ENCODE data around the gene ADH7.

Gene ADH7

GRCh38 chr4:99435154-99435553 is at the start of gene ADH7:
Gene ADH7, minus strand, starts transcription at chr4:99435342. Its CDS starts 109 bp downstream, at chr4:99435233.
- Histone ChIP-seq H3K9ac (ENCODE audit: low read length in 2 of 2) (no peak within 1 kb of the TSS), H3K4me1 (ENCODE audit: control insufficient read depth, insufficient read depth, low read length) (no peaks in the 10 kb centered on the region), H3K9me3 (ENCODE audit: control insufficient read depth in 2 of 2, low read length in 2 of 2) (no peaks in the 10 kb centered on the region), H3K27me3 (ENCODE audit: control insufficient read depth in 1 of 2, insufficient read depth in 2 of 2, low read length in 2 of 2) (no peaks in the 10 kb centered on the region), H3K36me3 (ENCODE audit: control insufficient read depth in 2 of 2, insufficient read depth in 2 of 2, low read length in 2 of 2) (no peaks in the 10 kb centered on the region), H3K27ac (ENCODE audit: low read length) (no peak within 1 kb of the TSS), H3K4me3 (ENCODE audit: low read length in 2 of 2) (no peak within 1 kb of the TSS)

- no peak overlapping the region for H3K27ac ChIP-seq (ENCODE audit: low read length)
- H3K27me3 ChIP-seq (ENCODE audit: control insufficient read depth in 1 of 2, insufficient read depth in 2 of 2, low read length in 2 of 2): no peaks in the 10 kb centered on the region
- no peak overlapping the region for H3K4me3 ChIP-seq (ENCODE audit: low read length in 2 of 2)
- H3K4me1 ChIP-seq (ENCODE audit: control insufficient read depth, insufficient read depth, low read length): no peaks in the 10 kb centered on the region
- peaks cover 3 to 14% of the 10 kb centered on the region in 2 donors for H3K9me3 ChIP-seq (ENCODE audit: control insufficient read depth in 2 of 2, low read length in 2 of 2)
- no peak overlapping the region for H3K9ac ChIP-seq (ENCODE audit: low read length in 2 of 2)
- no peaks in the 10 kb centered on the region for H3K36me3 ChIP-seq (ENCODE audit: control insufficient read depth in 2 of 2, insufficient read depth in 2 of 2, low read length in 2 of 2)
Observed at GRCh38 chr4:99483636-99484035, 48.5 kb upstream of the ADH7 start.

GRCh38 chr4:99473131-99473530 is 38.0 kb upstream of the ADH7 start:
- Histone ChIP-seq H3K4me3 (ENCODE audit: low read length in 2 of 2) (no peak overlapping the region), H3K9me3 (ENCODE audit: control insufficient read depth in 2 of 2, low read length in 2 of 2) (no peaks in the 10 kb centered on the region), H3K36me3 (ENCODE audit: control insufficient read depth in 2 of 2, insufficient read depth in 2 of 2, low read length in 2 of 2) (no peaks in the 10 kb centered on the region), H3K27ac (ENCODE audit: low read length) (no peak overlapping the region), H3K4me1 (ENCODE audit: control insufficient read depth, insufficient read depth, low read length) (no peaks in the 10 kb centered on the region), H3K27me3 (ENCODE audit: control insufficient read depth in 1 of 2, insufficient read depth in 2 of 2, low read length in 2 of 2) (no peaks in the 10 kb centered on the region), H3K9ac (ENCODE audit: low read length in 2 of 2) (no peak overlapping the region)

- no peak overlapping the region for H3K9ac ChIP-seq (ENCODE audit: low read length in 2 of 2)
- H3K27me3 ChIP-seq (ENCODE audit: control insufficient read depth in 1 of 2, insufficient read depth in 2 of 2, low read length in 2 of 2): no peaks in the 10 kb centered on the region
- no peaks in the 10 kb centered on the region for H3K36me3 ChIP-seq (ENCODE audit: control insufficient read depth in 2 of 2, insufficient read depth in 2 of 2, low read length in 2 of 2)
- H3K27ac ChIP-seq (ENCODE audit: low read length): no peak overlapping the region
- no peak overlapping the region for H3K4me3 ChIP-seq (ENCODE audit: low read length in 2 of 2)
- H3K4me1 ChIP-seq (ENCODE audit: control insufficient read depth, insufficient read depth, low read length): no peaks in the 10 kb centered on the region
- H3K9me3 ChIP-seq (ENCODE audit: control insufficient read depth in 2 of 2, low read length in 2 of 2): no peaks in the 10 kb centered on the region
Observed at GRCh38 chr4:99471896-99472295, 36.8 kb upstream of the ADH7 start.

GRCh38 chr4:99471349-99471748 is 36.2 kb upstream of the ADH7 start:
- H3K36me3 ChIP-seq (ENCODE audit: control insufficient read depth in 2 of 2, insufficient read depth in 2 of 2, low read length in 2 of 2): no peaks in the 10 kb centered on the region
- no peaks in the 10 kb centered on the region for H3K4me1 ChIP-seq (ENCODE audit: control insufficient read depth, insufficient read depth, low read length)
- H3K27ac ChIP-seq (ENCODE audit: low read length): no peak overlapping the region
- no peaks in the 10 kb centered on the region for H3K9me3 ChIP-seq (ENCODE audit: control insufficient read depth in 2 of 2, low read length in 2 of 2)
- no peak overlapping the region for H3K9ac ChIP-seq (ENCODE audit: low read length in 2 of 2)
- no peak overlapping the region for H3K4me3 ChIP-seq (ENCODE audit: low read length in 2 of 2)
- no peaks in the 10 kb centered on the region for H3K27me3 ChIP-seq (ENCODE audit: control insufficient read depth in 1 of 2, insufficient read depth in 2 of 2, low read length in 2 of 2)

- H3K9ac ChIP-seq (ENCODE audit: low read length in 2 of 2): no peak overlapping the region
- no peak overlapping the region for H3K27ac ChIP-seq (ENCODE audit: low read length)
- H3K36me3 ChIP-seq (ENCODE audit: control insufficient read depth in 2 of 2, insufficient read depth in 2 of 2, low read length in 2 of 2): no peaks in the 10 kb centered on the region
- no peaks in the 10 kb centered on the region for H3K4me1 ChIP-seq (ENCODE audit: control insufficient read depth, insufficient read depth, low read length)
- H3K27me3 ChIP-seq (ENCODE audit: control insufficient read depth in 1 of 2, insufficient read depth in 2 of 2, low read length in 2 of 2): no peaks in the 10 kb centered on the region
- H3K4me3 ChIP-seq (ENCODE audit: low read length in 2 of 2): no peak overlapping the region
- no peaks in the 10 kb centered on the region for H3K9me3 ChIP-seq (ENCODE audit: control insufficient read depth in 2 of 2, low read length in 2 of 2)
Observed at GRCh38 chr4:99468889-99469288, 33.7 kb upstream of the ADH7 start.

- Histone ChIP-seq H3K4me1 (ENCODE audit: control insufficient read depth, insufficient read depth, low read length) (no peaks in the 10 kb centered on the region), H3K27me3 (ENCODE audit: control insufficient read depth in 1 of 2, insufficient read depth in 2 of 2, low read length in 2 of 2) (no peaks in the 10 kb centered on the region), H3K4me3 (ENCODE audit: low read length in 2 of 2) (no peak overlapping the region), H3K9me3 (ENCODE audit: control insufficient read depth in 2 of 2, low read length in 2 of 2) (no peaks in the 10 kb centered on the region), H3K36me3 (ENCODE audit: control insufficient read depth in 2 of 2, insufficient read depth in 2 of 2, low read length in 2 of 2) (no peaks in the 10 kb centered on the region), H3K9ac (ENCODE audit: low read length in 2 of 2) (no peak overlapping the region), H3K27ac (ENCODE audit: low read length) (no peak overlapping the region)
Observed at GRCh38 chr4:99467887-99468286, 32.7 kb upstream of the ADH7 start.

GRCh38 chr4:99463566-99463965 is 28.4 kb upstream of the ADH7 start:
- H3K27ac ChIP-seq (ENCODE audit: low read length): no peak overlapping the region
- H3K27me3 ChIP-seq (ENCODE audit: control insufficient read depth in 1 of 2, insufficient read depth in 2 of 2, low read length in 2 of 2): no peaks in the 10 kb centered on the region
- no peak overlapping the region for H3K9ac ChIP-seq (ENCODE audit: low read length in 2 of 2)
- no peaks in the 10 kb centered on the region for H3K36me3 ChIP-seq (ENCODE audit: control insufficient read depth in 2 of 2, insufficient read depth in 2 of 2, low read length in 2 of 2)
- no peak overlapping the region for H3K4me3 ChIP-seq (ENCODE audit: low read length in 2 of 2)
- H3K4me1 ChIP-seq (ENCODE audit: control insufficient read depth, insufficient read depth, low read length): no peaks in the 10 kb centered on the region
- H3K9me3 ChIP-seq (ENCODE audit: control insufficient read depth in 2 of 2, low read length in 2 of 2): no peaks in the 10 kb centered on the region

- no peak overlapping the region for H3K27ac ChIP-seq (ENCODE audit: low read length)
- H3K4me1 ChIP-seq (ENCODE audit: control insufficient read depth, insufficient read depth, low read length): no peaks in the 10 kb centered on the region
- no peaks in the 10 kb centered on the region for H3K9me3 ChIP-seq (ENCODE audit: control insufficient read depth in 2 of 2, low read length in 2 of 2)
- no peaks in the 10 kb centered on the region for H3K27me3 ChIP-seq (ENCODE audit: control insufficient read depth in 1 of 2, insufficient read depth in 2 of 2, low read length in 2 of 2)
- no peak overlapping the region for H3K4me3 ChIP-seq (ENCODE audit: low read length in 2 of 2)
- H3K9ac ChIP-seq (ENCODE audit: low read length in 2 of 2): no peak overlapping the region
- no peaks in the 10 kb centered on the region for H3K36me3 ChIP-seq (ENCODE audit: control insufficient read depth in 2 of 2, insufficient read depth in 2 of 2, low read length in 2 of 2)
Observed at GRCh38 chr4:99462875-99463464, 27.8 kb upstream of the ADH7 start.

- H3K27ac ChIP-seq (ENCODE audit: low read length): no peak overlapping the region
- H3K9me3 ChIP-seq (ENCODE audit: control insufficient read depth in 2 of 2, low read length in 2 of 2): no peaks in the 10 kb centered on the region
- H3K36me3 ChIP-seq (ENCODE audit: control insufficient read depth in 2 of 2, insufficient read depth in 2 of 2, low read length in 2 of 2): no peaks in the 10 kb centered on the region
- H3K27me3 ChIP-seq (ENCODE audit: control insufficient read depth in 1 of 2, insufficient read depth in 2 of 2, low read length in 2 of 2): no peaks in the 10 kb centered on the region
- no peaks in the 10 kb centered on the region for H3K4me1 ChIP-seq (ENCODE audit: control insufficient read depth, insufficient read depth, low read length)
- H3K9ac ChIP-seq (ENCODE audit: low read length in 2 of 2): no peak overlapping the region
- H3K4me3 ChIP-seq (ENCODE audit: low read length in 2 of 2): no peak overlapping the region
Observed at GRCh38 chr4:99461623-99462401, 26.7 kb upstream of the ADH7 start.

- Histone ChIP-seq H3K4me1 (ENCODE audit: control insufficient read depth, insufficient read depth, low read length) (no peaks in the 10 kb centered on the region), H3K4me3 (ENCODE audit: low read length in 2 of 2) (no peak overlapping the region), H3K9me3 (ENCODE audit: control insufficient read depth in 2 of 2, low read length in 2 of 2) (no peaks in the 10 kb centered on the region), H3K27me3 (ENCODE audit: control insufficient read depth in 1 of 2, insufficient read depth in 2 of 2, low read length in 2 of 2) (no peaks in the 10 kb centered on the region), H3K27ac (ENCODE audit: low read length) (no peak overlapping the region), H3K36me3 (ENCODE audit: control insufficient read depth in 2 of 2, insufficient read depth in 2 of 2, low read length in 2 of 2) (no peaks in the 10 kb centered on the region), H3K9ac (ENCODE audit: low read length in 2 of 2) (no peak overlapping the region)
Observed at GRCh38 chr4:99459546-99460042, 24.5 kb upstream of the ADH7 start.

Measured in stomach smooth muscle (tissue), 2 donors.